Brain pericyte (primary cell): ENCODE data around the gene PTPN22.

ENCODE experiments used
- DNase-seq: peaks from one replicate; pipeline ENCODE4 v3.0.0-alpha.2; 2012; ENCODE audit warnings: low read depth, low spot score

The PTPN22 gene

GRCh38 chr1:113802367-113803007 lies 69.0 kb downstream of the PTPN22 start:
- no peak for DNase-seq

- no peak for DNase-seq
These were observed 71.0 kb downstream of the PTPN22 start for GRCh38 chr1:113800487-113800886.

GRCh38 chr1:113797472-113797871 lies 74.0 kb downstream of the PTPN22 start:
- DNase-seq: no peak

- DNase-seq: no peak
These were observed 77.4 kb downstream of the PTPN22 start for GRCh38 chr1:113793878-113794834.

GRCh38 chr1:113792986-113793385 lies 78.5 kb downstream of the PTPN22 start:
- DNase-seq: no peak

GRCh38 chr1:113792471-113792870 lies 79.0 kb downstream of the PTPN22 start:
- DNase-seq: no peak

- no peak for DNase-seq
These were observed 82.7 kb downstream of the PTPN22 start for GRCh38 chr1:113788802-113789201.

GRCh38 chr1:113787663-113788062 lies 83.8 kb downstream of the PTPN22 start:
- no peak for DNase-seq

- no peak for DNase-seq
These were observed 85.4 kb downstream of the PTPN22 start for GRCh38 chr1:113786069-113786468.

- DNase-seq: no peak
These were observed 87.3 kb downstream of the PTPN22 start for GRCh38 chr1:113784104-113784779.

GRCh38 chr1:113783254-113784103 lies 88.0 kb downstream of the PTPN22 start:
- DNase-seq: no peak

GRCh38 chr1:113782406-113782805 lies 89.1 kb downstream of the PTPN22 start:
- no peak for DNase-seq

- no peak for DNase-seq
These were observed 91.0 kb downstream of the PTPN22 start for GRCh38 chr1:113780374-113781146.

- no peak for DNase-seq
These were observed 92.0 kb downstream of the PTPN22 start for GRCh38 chr1:113779542-113779941.

GRCh38 chr1:113777561-113777960 lies 94.0 kb downstream of the PTPN22 start:
- DNase-seq: no peak

- DNase-seq: no peak
These were observed 101.5 kb downstream of the PTPN22 start for GRCh38 chr1:113770031-113770430.

GRCh38 chr1:113769601-113769970 lies 101.9 kb downstream of the PTPN22 start:
- no peak for DNase-seq

- DNase-seq: no peak
These were observed 102.5 kb downstream of the PTPN22 start for GRCh38 chr1:113768916-113769600.

- no peak for DNase-seq
These were observed 105.9 kb downstream of the PTPN22 start for GRCh38 chr1:113765306-113766230.
